Suppressor macrophage treated with lipopolysaccharide for 1 hour (primary cell): Measurements from ENCODE around the gene SYNE2.
"Not testable (repeated sequence)": the region's sequence is repeated elsewhere in the genome, so short reads cannot be mapped to it uniquely, and the experiment has no call there.

Experiments used
- DNase-seq, 3 donors: peaks; one replicate each; pipeline ENCODE4 v3.0.0-alpha.2; 2020 to 2022

The SYNE2 gene

DNA sequence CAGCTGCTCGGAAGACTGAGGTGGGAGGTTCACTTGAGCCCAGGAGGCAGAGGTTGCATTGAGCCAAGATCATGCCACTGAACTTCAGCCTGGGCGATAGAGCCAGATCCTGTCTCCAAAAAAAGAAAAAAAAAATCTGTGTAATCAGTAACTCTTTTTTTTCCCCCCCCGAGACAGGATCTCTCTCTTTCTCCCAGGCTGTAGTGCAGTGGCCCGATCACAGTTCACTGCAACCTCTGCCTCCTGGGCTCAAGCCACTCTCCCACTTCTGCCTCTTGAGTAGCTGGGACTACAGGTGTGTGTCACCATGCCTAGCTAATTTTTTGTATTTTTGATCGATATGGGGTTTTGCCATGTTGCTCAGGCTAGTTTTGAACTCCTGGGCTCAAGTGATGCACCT is 113.6 kb downstream of the SYNE2 start:
- DNase-seq: no peak

DNA sequence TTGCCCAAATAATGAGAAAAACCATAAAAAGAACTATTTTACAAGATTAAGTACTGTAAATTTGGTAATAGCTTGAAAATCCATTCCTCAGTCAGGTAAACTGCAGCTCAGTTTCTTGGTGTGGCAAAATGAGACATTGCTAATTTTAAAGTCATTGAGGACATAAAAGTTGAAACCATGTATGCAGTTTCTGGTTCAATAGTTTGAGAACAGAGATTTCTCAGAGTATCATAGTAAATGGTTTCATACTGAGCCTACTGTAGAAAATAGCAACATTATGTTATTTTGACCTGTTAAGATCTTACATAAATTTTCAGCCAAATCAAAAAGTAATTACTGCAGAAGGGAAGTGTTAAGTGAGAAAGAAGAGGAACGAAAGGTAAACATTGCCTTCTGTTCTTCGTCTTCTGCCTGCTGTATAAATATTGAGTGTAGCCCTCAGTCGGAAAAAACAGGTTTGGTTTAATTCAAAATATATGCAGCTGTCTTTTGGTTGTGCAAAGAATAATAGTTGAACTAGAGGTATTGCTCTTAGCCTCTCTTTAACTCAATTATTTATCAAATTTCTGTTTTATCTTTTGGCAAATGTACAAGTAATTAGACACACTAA is 119.6 kb downstream of the SYNE2 start:
- DNase-seq: no peak

DNA sequence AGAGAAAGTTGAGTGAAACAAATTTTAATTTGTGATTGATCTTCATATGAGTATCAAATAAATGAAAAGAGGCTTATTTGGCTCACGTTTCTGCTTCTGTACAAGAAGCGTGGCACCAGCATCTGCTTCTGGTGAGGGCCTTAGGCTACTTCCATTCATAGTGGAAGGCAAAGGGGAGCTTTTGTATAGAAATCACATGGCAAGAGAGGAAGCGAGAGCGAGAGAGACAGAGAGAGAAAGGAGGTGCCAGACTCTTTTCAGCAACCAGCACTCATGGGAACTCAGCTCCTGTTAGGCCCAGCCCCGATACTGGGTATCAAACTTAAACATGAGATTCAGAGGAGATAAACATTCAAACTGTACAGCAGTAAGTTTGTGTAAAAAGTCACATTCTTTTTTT is 121.4 kb downstream of the SYNE2 start:
- DNase-seq: no peak

DNA sequence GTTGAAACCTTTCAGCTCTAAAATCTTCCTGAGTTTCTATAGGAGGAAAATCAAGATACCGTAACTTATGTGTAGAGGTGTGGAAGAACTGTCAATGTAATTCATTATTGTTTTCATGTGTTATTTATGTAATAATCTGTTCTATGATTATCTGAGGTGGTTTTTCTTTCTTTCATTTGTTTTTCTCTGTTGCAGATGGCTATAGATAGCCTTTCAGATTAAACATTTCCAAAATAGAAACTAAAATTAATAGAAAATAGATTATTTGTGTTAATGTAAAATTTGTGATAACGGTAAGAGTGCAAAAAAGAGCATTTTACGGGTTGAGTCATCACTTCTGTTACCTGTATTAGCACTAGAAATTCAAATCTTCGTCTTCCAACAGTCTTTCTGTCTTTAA is 128.8 kb downstream of the SYNE2 start:
- no peak for DNase-seq

DNA sequence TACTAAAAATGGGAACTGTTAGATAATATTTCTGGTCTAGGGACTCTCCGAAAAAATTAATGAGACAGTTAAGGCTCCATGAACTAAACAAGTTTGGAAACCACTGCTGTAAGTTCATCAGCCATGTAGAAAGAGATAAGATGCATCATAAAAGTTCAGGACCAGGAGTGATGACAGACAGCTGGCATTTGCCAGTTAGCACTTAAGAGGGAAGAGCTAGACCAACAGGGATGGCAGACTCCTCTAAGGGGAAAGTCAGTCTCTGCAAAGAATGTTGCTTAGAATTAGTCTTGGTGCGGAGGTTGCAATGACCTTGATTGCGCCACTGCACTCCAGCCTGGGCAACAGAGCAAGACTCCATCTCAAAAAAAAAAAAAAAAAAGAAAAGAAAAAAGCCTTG is 129.4 kb downstream of the SYNE2 start:
- DNase-seq: no peak

DNA sequence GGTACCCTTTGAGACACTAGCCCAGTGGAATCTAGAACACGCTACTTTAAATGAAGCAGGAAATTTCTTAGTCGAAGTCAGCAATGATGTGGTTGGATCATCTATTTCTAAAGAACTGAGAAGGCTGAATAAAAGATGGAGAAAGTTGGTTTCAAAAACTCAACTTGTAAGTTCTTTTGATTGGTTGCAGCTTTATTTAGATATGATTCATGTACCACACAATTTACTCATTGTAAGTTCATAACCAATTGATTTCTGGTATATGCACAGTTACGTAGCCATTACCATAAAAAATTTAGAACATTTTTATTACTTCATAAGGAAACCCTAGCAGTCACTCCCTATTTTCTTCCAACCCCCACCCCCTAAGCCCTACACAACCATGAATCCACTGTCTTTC is 129.8 kb downstream of the SYNE2 start:
- DNase-seq: no peak

DNA sequence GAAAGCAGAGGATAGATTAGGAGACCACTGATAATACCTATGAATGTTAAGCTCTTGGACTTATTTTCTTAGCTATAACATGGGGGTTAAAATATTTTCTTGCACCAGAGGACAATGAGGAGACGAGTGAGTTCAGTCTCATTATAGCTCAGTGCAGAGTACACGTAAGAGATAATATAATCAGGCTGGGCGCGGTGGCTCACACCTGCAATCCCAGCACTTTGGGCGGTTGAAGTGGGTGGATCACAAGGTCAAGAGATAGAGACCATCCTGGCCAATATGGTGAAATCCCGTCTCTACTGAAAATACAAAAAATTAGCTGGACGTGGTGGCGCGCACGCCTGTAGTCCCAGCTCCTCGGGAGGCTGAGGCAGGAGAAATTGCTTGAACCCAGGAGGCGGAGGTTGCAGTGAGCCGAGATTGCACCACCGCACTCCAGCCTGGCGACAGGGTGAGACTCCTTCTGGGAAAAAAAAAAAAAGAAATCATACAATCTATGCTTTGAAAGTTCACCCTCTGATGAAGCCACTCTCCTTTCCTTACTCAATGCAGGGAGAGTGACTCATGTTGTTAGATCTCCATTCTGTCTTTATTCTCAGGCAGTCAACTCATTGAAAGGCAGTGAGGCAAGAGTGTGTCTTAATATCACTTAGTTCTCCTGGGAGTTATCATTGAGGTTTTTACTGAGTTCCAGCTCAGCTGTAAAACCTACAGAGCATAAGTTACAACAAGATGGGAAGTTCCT is 134.2 kb downstream of the SYNE2 start:
- DNase-seq: peak in 2 of 3 donors; percentile 5 to 20

DNA sequence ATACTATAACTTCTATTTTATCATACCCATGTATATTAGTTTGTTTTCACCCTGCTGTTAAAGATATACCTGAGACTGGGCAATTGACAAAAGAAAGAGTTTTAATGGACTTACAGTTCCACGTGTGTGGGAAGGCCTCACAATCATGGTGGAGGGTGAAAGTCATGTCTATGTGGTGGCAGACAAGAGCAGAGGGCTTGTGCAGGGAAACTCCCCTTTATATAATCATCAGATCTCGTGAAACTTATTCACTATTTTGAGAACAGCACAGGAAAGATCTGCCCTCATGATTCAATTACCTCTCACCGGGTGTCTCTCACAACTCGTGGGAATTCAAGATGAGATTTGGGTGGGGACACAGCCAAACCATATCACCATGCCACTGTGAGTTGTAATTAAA is 135.8 kb downstream of the SYNE2 start:
- DNase-seq: no peak

DNA sequence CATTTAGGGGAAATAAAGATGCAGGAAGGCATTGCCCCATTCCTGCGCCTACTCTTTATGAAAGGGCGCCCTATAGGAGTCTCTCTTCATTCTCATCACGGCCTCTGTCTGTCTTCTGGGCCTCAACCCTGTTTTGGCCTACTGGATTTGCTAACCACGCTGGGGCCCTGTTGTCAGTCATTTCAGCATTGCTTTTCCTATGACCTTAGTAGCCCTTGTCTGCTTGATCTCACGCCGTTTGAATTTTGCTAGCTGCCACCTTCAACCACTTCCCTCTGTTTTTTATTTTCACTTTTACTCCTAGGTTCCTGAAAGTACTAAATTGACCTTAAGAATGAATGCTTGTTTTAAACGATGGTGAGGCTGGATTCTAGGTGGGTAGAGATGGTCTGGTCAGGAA is 139.0 kb downstream of the SYNE2 start:
- no peak for DNase-seq

DNA sequence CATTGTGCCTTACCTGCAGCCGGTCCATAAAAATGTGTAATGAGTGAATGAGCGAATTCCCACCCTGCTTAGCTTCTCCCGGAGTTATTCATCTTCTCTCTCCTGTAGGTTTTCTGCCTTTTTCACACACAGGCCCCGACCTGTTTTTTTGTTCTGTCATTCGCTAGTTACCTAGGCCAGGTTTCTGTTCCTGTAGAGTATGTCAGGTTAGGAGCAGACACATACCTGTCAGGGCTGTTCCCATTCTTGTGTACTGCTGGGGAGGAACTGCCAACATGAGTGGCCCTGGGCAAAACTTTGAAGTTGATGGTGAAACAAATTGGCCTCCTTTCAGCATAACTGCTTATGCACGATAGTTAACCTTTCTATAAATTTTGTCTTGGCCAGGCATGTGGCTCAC is 140.1 kb downstream of the SYNE2 start:
- DNase-seq: no peak

DNA sequence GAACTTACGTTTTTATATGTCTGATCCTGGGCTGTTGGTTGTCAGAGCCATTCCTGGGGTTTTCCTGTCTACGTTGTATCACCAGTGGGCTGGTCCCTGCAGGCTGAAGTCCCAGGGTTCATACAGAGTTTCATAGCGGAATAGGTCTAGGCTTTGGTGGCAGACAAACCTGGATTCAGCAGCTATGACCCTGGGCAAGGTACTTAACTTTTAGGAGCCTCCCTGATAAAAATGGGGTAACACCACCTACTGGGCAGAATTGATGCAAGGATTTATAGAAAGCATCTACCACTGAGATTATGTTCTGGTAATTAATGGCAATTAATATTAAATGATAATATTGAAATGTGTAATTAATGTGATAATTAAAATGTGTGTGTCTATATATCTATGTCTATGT is 141.2 kb downstream of the SYNE2 start:
- no peak for DNase-seq

DNA sequence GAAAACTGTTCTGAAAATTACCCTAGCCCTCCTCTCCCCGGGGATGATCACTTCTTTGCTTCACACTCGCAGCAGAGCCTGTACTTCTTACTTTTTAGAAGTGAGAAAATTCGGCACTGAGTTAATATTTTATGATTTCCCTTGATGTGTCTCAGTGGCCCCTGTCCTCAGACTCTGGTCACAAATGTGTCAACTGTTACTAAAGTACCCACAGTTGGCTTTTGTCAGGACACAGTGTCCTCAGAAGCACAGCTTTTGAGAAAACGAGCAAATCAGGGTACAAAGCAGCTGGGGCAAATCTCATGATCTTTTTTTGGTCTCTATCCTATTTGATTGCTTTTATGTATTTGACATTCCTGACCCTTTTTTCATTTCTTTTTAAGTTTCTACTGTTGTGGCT is 142.5 kb downstream of the SYNE2 start:
- DNase-seq: no peak

DNA sequence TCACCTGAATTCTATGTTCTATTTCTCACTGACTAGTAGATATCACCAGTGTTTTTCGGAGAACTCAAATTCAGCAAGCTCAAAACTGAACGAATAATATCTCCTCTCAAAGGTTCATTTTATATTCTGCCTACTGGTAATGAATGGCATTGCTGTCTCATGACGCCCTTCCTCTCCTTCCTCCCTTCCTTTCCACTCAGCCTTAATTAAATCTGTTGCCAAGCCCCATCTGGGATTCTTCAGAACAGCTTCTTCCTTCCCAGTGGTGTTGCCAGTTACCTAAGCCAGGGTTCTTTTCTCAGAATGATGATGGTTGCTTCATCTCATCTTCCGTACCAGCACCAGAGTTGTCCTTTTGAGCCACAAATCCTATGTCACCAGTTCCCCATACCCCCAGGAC is 143.2 kb downstream of the SYNE2 start:
- no peak for DNase-seq

DNA sequence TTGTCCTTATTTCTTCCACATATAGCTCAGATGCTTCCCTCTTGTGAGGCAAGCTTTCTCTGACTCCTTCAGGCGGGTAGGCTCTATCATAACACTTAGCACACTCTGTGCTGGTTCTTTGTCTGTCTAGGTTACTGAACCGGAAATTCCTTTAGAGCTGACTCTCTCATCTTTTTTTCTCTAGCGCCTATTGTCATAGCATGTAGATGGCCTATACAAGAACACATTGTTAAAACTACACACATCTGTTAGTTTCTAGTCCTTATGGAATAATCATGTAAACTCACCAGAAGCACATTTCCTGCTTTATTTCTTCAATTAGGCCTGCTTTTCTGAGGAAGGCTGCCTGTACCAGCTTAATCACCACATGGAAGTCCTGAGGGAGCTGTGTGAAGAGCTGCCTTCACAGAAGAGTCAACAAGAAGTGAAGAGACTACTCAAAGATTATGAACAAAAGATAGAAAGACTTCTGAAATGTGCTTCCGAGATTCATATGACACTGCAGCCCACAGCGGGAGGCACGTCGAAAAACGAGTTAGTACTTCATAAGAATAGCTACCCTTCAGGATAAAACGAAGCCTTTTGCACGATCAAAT is 143.9 kb downstream of the SYNE2 start:
- DNase-seq: no peak

DNA sequence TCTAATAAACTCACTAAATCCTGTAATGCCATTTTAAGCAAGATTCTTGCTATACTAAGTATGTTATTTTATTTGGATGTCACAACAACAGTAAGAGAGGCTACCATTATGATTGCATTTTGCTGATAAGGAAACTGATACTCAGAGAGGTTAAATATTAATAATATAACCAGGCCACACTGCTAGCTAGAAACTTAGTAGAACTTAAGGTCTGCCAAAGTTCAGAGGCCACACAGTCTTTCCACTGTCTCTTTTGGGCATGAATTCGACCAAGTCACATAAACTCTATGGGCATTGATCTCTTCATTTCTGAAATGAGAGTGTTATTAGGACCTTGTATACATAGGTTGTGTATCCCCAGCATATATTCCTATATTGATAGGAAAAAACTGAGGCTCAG is 147.9 kb downstream of the SYNE2 start:
- no peak for DNase-seq

DNA sequence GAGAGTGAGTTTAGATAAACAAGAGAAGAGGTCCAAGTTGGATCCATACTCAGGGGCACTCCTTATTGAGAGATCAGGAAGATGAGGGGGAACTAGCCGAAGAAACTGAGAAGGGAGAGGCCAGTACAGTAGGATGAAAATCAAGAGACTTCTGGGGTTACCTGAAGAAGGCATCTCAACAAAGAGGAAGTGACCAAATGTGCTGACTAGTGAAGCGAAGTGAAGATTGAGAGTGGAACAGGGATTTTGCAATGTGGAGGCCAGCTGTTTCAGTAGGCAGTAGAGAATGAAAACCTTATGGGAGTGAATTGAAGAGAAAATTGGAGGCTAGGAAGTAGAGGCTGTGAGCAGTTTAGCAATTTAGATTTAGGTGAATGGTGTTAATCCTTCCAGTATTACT is 153.0 kb downstream of the SYNE2 start:
- no peak for DNase-seq

DNA sequence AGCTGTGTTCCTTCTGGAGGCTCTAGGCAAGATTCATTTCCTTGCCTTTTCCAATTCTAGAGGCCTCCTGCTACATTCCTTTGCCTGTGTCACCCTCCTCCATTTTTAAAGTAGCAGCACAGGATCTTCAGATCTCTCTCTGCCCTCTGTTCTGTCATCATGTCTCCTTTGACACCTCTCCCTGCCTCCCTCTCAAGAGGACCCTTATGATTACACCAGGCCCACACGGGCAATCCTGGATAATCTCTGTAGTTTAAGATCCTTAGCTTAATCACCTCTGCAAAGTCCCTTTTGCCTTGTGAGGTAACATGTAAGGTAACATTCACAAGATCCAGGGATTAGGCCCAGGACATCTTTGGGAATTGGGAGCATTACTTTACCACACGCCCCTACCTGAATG is 155.2 kb downstream of the SYNE2 start:
- DNase-seq: no peak

DNA sequence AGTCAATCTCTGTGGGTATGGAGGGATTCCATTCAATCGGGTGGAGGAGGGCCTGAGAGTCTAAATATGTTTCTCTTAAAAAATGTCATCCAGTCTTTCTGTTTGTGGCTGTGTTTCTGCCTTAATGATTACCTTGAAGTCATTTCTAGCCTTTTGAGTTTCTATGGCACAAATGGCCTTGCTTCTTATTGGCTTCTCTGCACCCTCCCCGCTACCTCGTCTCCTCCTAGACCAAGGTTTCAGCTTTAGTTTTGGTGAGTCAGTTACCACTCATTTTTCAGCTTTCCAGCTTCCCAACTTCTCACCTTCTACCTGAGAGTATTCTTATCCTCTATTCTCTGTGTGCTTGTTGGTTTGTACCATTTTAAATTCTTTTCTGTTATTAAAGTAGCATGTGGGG is 159.2 kb downstream of the SYNE2 start:
- no peak for DNase-seq

DNA sequence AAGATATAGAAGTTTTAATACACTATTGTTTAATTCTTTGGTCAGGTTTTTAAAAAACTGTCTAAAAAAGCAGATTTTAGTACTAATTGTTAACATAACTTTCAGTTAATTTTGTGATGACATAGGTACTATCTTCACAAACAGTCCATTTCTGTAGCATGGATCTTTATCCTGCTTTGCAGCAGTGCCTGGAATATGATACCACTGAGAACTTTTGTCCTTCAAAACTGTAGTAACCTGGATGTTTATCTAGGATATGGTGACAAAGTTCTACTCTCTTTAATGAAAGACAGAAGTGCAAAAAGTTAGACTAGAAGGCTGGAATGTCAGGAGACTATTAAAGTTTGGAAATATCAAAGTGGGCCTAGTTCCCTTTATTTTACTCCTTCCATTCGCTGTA is 159.9 kb downstream of the SYNE2 start:
- no peak for DNase-seq

DNA sequence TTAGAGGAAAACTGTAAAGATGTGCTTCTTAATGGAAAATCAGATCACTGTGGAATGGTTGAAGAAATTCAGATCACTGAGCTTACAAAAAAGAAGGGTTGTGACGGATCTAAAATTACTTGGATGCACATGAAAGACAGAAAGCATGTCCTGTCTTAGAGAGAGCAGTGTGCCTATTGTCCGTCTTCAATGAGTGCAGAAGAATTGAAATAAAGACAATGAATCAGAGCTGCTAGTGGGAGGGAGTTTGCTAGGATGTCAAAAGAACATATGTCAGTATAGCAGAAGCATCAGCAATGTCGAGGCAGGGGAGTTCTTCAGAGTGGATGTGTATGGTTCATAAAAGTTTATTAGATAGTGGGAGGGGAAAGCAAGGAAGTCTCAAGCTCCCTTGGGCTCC is 172.7 kb downstream of the SYNE2 start:
- DNase-seq: no peak

DNA sequence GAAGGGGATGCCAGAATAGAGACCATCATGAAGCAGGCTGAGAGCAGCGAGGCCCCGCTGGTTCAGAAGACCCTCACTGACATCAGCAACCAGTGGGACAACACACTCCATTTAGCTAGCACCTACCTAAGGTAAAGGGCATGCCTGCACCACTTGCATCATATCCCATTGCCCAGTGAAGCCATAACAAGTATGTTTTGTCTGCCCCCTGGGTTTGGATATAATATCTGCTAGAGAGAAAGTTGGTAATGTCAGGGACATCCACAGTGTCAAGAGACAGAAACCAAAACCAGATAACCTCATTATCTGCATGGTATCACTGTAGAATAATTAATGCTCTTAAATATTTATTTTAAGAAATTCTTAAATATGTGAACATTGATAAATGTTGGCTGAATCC is 173.8 kb downstream of the SYNE2 start:
- no peak for DNase-seq

DNA sequence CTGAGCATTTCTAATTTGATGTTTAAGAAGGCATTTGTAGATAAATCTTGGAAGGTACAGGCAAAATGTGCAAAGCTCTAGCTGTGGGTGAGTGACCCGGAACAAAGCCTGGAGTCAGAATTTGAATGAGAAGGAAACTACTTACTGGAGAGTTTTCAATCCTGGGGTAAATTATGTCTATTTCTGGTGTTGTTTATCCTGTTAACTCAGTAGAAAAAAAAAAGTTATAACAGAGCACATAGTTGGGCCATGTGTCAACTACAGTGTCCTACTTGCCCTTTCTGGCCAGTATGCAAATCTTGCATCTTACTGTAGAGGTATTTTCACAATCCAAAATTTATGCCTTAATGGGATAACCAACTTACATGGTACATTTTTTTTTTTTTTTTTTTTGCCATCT is 182.3 kb downstream of the SYNE2 start:
- no peak for DNase-seq

DNA sequence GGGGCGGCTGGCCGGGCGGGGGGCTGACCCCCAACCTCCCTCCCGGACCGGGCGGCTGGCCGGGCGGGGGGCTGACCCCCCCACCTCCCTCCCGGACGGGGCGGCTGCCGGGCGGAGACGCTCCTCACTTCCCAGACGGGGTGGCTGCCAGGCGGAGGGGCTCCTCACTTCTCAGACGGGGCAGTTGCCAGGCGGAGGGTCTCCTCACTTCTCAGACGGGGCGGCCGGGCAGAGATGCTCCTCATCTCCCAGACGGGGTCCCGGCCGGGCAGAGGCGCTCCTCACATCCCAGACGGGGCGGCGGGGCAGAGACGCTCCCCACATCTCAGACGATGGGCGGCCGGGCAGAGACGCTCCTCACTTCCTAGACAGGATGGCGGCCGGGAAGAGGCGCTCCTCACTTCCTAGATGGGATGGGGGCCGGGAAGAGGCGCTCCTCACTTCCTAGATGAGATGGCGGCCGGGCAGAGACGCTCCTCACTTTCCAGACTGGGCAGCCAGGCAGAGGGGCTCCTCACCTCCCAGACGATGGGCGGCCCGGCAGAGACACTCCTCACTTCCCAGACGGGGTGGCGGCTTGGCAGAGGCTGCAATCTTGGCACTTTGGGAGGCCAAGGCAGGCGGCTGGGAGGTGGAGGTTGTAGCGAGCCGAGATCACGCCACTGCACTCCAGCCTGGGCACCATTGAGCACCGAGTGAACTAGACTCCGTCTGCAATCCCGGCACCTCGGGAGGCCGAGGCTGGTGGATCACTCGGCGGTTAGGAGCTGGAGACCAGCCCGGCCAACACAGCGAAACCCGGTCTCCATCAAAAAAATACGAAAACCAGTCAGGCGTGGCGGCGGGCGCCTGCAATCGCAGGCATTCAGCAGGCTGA is 185.3 kb downstream of the SYNE2 start:
- not testable (repeated sequence) for DNase-seq
